Endodermal cell (in vitro differentiated cells): ENCODE data around the gene TGFBR3. TPM values are rescaled to one million over a fixed set of nuclear protein-coding genes. Genes with fewer than 3 reads are reported as not detected.

Experiments used
- DNase-seq: peaks from one replicate; pipeline ENCODE4 v3.0.0-alpha.2; 2017
- H3K27ac ChIP-seq: 2 replicates; pipeline ENCODE4 v1.5.1; 2013; ENCODE audit warnings: mild to moderate bottlenecking, low read depth, low read length, moderate library complexity
- H3K27me3 ChIP-seq: 2 replicates; pipeline ENCODE4 v1.6.1; 2013; ENCODE audit warnings: mild to moderate bottlenecking, low read length, moderate library complexity; ENCODE audit not compliant: insufficient read depth, control insufficient read depth, poor library complexity, severe bottlenecking
- H3K36me3 ChIP-seq: 2 replicates; pipeline ENCODE4 v1.7.0; 2013; ENCODE audit warnings: mild to moderate bottlenecking, low read length, moderate library complexity; ENCODE audit not compliant: control insufficient read depth, insufficient read depth
- H3K4me1 ChIP-seq: one replicate; pipeline ENCODE4 v1.7.0; 2013; ENCODE audit warnings: low read length; ENCODE audit not compliant: control insufficient read depth, insufficient read depth
- H3K4me3 ChIP-seq: 2 replicates; pipeline ENCODE4 v1.5.1; 2013; ENCODE audit warnings: mild to moderate bottlenecking, low read length, moderate library complexity
- H3K9ac ChIP-seq: 2 replicates; pipeline ENCODE4 v1.6.1; 2013; ENCODE audit warnings: mild to moderate bottlenecking, low read length, moderate library complexity; ENCODE audit not compliant: poor library complexity, severe bottlenecking; ENCODE audit errors: extremely low read depth
- H3K9me3 ChIP-seq: 2 replicates; pipeline ENCODE4 v1.6.1; 2013; ENCODE audit warnings: mild to moderate bottlenecking, low read length, moderate library complexity; ENCODE audit not compliant: control insufficient read depth
- H3K27ac Mint-ChIP-seq: 2 replicates; pipeline ENCODE4 v1.8.0; 2020; ENCODE audit warnings: mixed read lengths
- H3K27me3 Mint-ChIP-seq: 2 replicates; pipeline ENCODE4 v1.8.0; 2021; ENCODE audit warnings: mild to moderate bottlenecking, mixed read lengths; ENCODE audit not compliant: insufficient read depth
- H3K36me3 Mint-ChIP-seq: 2 replicates; pipeline ENCODE4 v1.8.0; 2020; ENCODE audit warnings: low read depth, mixed read lengths
- H3K4me1 Mint-ChIP-seq: 2 replicates; pipeline ENCODE4 v1.8.0; 2020; ENCODE audit warnings: mixed read lengths
- H3K4me3 Mint-ChIP-seq: 2 replicates; pipeline ENCODE4 v1.8.0; 2020; ENCODE audit warnings: mild to moderate bottlenecking, moderate library complexity, mixed read lengths
- H3K9me3 Mint-ChIP-seq: 2 replicates; pipeline ENCODE4 v1.8.0; 2020; ENCODE audit warnings: mild to moderate bottlenecking, mixed read lengths
- WGBS, 2 experiments: methylation state at CpG; one replicate each; pipeline versions ENCODE4 v1.1.5 to v1.1.7; 2013; ENCODE audit warnings: missing lambda C conversion rate in 2 of 2, mixed read lengths in 1 of 2; ENCODE audit not compliant: insufficient coverage in 1 of 2, insufficient read length in 1 of 2; 5-methylcytosine and 5-hydroxymethylcytosine counted together
- total RNA-seq, 2 donors: library from RNA; stranded (reverse); fragmentation: NEBNext Ultra II Directional in 1 of 2; extraction: Animal tissue kit (Norgen Biotek cat#: 25700) in 1 of 2; gene quantifications; 2 replicates in 1 of 2; 3 replicates in 1 of 2; pipeline ENCODE4 v1.2.1, GENCODE V29; 2021
- TF ChIP-seq, protein P1 (sequence below): fragments of 200-600 bp; sonication (generic); conservative IDR thresholded peaks from 2 replicates; pipeline ENCODE4 v1.5.0; 2021; ENCODE audit warnings: antibody characterized with exemption, mild to moderate bottlenecking

TGFBR3 gene
- total RNA-seq, 2 donors from 2014 or later, result 8.1 to 8.5 TPM

DNA sequence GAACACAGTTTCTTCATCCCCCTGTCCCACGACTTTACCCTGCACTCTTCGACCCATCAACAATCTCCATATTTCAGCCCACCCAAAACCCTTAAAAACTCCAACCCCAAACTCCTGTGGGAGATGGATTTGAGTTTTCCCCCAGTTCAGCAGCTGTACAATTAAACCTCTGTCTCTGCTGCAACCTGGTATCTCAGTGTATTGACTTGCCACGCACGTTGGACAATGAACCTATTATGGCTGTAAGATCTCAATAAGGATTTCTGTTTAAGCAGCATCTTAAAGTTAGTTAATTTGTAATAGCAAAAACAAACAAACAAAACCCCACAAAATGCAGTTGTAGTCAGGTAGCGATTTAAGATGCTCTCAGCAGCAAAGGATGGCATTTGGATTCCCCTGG lies 119.1 kb downstream of the TGFBR3 start:
- Mint-ChIP-seq H3K4me1 (peaks cover 43% of the 10 kb centered on the region), H3K27me3 (peaks cover 16% of the 10 kb centered on the region), H3K27ac (no peak overlapping the region), H3K9me3 (peaks cover 2% of the 10 kb centered on the region), H3K4me3 (no peak overlapping the region), H3K36me3 (no peaks in the 10 kb centered on the region)
- H3K4me1 ChIP-seq, result peaks cover under 1% of the 10 kb centered on the region
- H3K4me3 ChIP-seq, result no peak overlapping the region
- no peaks in the 10 kb centered on the region for H3K27me3 ChIP-seq
- no peak overlapping the region for H3K27ac ChIP-seq
- no peak for DNase-seq
- no peaks in the 10 kb centered on the region for H3K9me3 ChIP-seq
- H3K9ac ChIP-seq, result no peak overlapping the region
- 67 to 87% methylated on average over 1 to 5 of the region's 5 CpGs for WGBS, 2 experiments
- TF ChIP-seq, protein P1, sequence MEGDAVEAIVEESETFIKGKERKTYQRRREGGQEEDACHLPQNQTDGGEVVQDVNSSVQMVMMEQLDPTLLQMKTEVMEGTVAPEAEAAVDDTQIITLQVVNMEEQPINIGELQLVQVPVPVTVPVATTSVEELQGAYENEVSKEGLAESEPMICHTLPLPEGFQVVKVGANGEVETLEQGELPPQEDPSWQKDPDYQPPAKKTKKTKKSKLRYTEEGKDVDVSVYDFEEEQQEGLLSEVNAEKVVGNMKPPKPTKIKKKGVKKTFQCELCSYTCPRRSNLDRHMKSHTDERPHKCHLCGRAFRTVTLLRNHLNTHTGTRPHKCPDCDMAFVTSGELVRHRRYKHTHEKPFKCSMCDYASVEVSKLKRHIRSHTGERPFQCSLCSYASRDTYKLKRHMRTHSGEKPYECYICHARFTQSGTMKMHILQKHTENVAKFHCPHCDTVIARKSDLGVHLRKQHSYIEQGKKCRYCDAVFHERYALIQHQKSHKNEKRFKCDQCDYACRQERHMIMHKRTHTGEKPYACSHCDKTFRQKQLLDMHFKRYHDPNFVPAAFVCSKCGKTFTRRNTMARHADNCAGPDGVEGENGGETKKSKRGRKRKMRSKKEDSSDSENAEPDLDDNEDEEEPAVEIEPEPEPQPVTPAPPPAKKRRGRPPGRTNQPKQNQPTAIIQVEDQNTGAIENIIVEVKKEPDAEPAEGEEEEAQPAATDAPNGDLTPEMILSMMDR, result no peak
- H3K36me3 ChIP-seq, result no peaks in the 10 kb centered on the region

DNA sequence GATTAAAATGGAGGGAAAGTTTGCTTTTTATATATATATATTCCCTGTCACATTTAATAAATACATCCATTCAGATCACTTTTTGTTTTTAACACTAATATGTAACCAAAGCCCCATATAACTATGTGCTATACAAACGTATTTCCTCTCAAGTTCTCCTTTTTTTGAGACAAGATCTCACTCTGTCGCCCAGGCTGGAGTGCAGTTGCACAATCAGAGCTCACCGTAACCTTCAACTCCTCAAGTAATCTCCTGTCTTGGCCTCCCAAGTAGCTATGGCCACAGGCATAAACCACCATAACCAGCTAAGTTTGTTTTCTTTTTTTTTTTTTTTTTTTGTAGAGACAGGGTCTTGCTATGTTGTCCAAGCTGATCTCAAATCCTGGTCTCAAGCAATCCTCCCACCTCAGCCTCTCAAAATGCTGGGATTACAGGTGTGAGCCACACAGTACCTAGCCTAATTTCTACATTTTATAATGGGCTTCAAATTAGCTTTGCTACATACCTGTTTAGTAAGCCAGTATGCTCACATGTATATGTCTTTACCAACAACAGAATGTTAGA lies 120.0 kb downstream of the TGFBR3 start:
- H3K4me3 Mint-ChIP-seq, result no peak overlapping the region
- peaks cover 16% of the 10 kb centered on the region for H3K27me3 Mint-ChIP-seq
- H3K36me3 Mint-ChIP-seq, result no peaks in the 10 kb centered on the region
- no peak for DNase-seq
- H3K9me3 ChIP-seq, result no peaks in the 10 kb centered on the region
- no peak overlapping the region for H3K27ac Mint-ChIP-seq
- H3K4me3 ChIP-seq, result no peak overlapping the region
- no peaks in the 10 kb centered on the region for H3K9me3 Mint-ChIP-seq
- no peaks in the 10 kb centered on the region for H3K27me3 ChIP-seq
- peaks cover 7% of the 10 kb centered on the region for H3K4me1 ChIP-seq
- no peaks in the 10 kb centered on the region for H3K36me3 ChIP-seq
- H3K9ac ChIP-seq, result no peak overlapping the region
- peaks cover 48% of the 10 kb centered on the region for H3K4me1 Mint-ChIP-seq
- 91 to 92% methylated on average over 2 to 3 of the region's 3 CpGs for WGBS, 2 experiments
- H3K27ac ChIP-seq, result no peak overlapping the region
- TF ChIP-seq, protein P1, result no peak

DNA sequence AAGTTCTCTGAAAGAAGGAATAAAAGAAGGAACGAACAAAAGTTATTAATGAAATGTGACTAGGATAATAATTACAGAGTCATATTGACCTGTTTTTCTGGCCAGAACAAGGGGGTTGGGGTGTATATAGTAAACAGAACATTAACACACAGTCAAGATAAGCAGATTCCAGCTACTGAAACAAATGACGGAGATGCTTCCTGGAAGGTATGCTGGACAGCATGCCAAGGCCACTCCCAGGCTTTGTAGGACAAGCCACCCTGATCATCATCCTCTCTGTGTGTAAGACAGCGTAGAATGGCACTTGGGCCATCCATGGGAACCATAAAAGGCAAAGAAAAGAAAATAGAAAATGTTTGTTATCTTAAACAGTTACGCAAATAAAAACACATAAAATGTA lies 120.7 kb downstream of the TGFBR3 start:
- no peaks in the 10 kb centered on the region for H3K36me3 ChIP-seq
- H3K9me3 ChIP-seq, result no peaks in the 10 kb centered on the region
- no peak overlapping the region for H3K27ac ChIP-seq
- H3K9me3 Mint-ChIP-seq, result no peaks in the 10 kb centered on the region
- no peak overlapping the region for H3K4me3 ChIP-seq
- TF ChIP-seq, protein P1, result no peak
- no peak for DNase-seq
- peaks cover 45% of the 10 kb centered on the region for H3K4me1 Mint-ChIP-seq
- no peaks in the 10 kb centered on the region for H3K27me3 ChIP-seq
- H3K27me3 Mint-ChIP-seq, result peaks cover 16% of the 10 kb centered on the region
- no peak overlapping the region for H3K9ac ChIP-seq
- no peak overlapping the region for H3K27ac Mint-ChIP-seq
- no peak overlapping the region for H3K4me3 Mint-ChIP-seq
- WGBS, 2 experiments, result 92% methylated on average over 4 of the region's 4 CpGs; no CpG with 5 or more reads in 1 of the 2 experiments
- no peaks in the 10 kb centered on the region for H3K36me3 Mint-ChIP-seq
- peaks cover 9% of the 10 kb centered on the region for H3K4me1 ChIP-seq
